ENCODE measurements around the gene GAL3ST1. TPM values are rescaled to one million over a fixed set of nuclear protein-coding genes. Genes with fewer than 3 reads are reported as not detected.

The GAL3ST1 gene
- polyA plus RNA-seq, 1 of the 3 experiments (the other 2 are of a cell fraction), result not detected

DNA sequence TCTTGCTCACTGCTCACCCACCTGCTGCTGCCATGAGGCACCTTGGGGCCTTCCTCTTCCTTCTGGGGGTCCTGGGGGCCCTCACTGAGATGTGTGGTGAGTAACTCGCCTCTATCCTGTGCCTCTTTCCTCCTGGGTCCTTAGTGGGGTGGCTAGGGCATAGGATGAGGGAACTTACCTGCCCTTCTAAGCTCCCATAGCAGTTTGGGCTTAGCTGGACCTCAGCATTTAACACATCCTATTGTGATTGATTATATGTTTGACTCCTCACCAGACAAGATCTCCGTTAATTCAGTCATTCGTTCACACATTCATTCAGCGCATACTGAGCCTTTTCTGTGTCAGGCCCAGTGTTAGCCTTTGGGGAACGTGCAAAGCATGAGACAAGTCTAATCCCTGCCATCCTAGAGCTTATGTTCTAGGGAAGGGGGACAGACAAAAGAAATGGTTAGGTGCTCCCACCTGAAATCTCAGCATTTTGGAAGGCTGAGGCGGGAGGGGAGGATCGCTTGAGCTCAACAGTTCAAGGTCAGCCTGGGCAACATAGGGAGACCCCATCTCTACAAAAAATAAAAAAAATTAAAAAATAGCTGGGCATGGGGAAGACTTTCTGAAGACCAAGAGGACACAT lies 33.0 kb upstream of the GAL3ST1 start:
- H3K9ac ChIP-seq, result no peak overlapping the region
- ChIA-PET POLR2A (interaction anchor here (1.0 kb wide), 2 partner anchors 10 to 16 kb away, joined by 3 read pairs; partner anchors contain the start of gene PES1), CTCF (interaction anchor here (0.6 to 4.1 kb wide), 8 partner anchors 9 to 1690 kb away, joined by 3 to 24 read pairs (median 6); partner anchors contain the start of genes MTFP1 and SLC35E4)
- no peaks in the 10 kb centered on the region for H3K79me2 ChIP-seq (ENCODE audit: insufficient read depth)
- H3K36me3 ChIP-seq (replicated peaks in 1 of 2; ENCODE audit: control insufficient read depth in 1 of 2, insufficient read depth in 2 of 2, low read length in 1 of 2), result no peaks in the 10 kb centered on the region
- DNase-seq, result no peak
- H2AFZ ChIP-seq (ENCODE audit: low read depth), result peak overlapping the region; percentile 94
- H3K4me1 ChIP-seq (ENCODE audit: control insufficient read depth in 1 of 2, insufficient read depth in 2 of 2, low read depth in 1 of 2, low read length in 1 of 2), result peaks cover 10 to 15% of the 10 kb centered on the region in 2 experiments; a peak in 2 of 4 replicates
- WGBS (ENCODE audit: low lambda C conversion rate), result 93% methylated on average over 7 of the region's 7 CpGs
- peaks cover 4% of the 10 kb centered on the region for H3F3A ChIP-seq (replicated peaks; ENCODE audit: insufficient read depth)
- no peaks in the 10 kb centered on the region for H4K20me1 ChIP-seq (ENCODE audit: insufficient read depth)
- no peaks in the 10 kb centered on the region for H3K27me3 ChIP-seq (ENCODE audit: insufficient read depth)
- peak overlapping the region; percentile 82 for H3K4me2 ChIP-seq
- no peaks in the 10 kb centered on the region for H3K9me2 ChIP-seq
- TF ChIP-seq ZBTB33 (IDR thresholded peaks at IDR 0.05; ENCODE audit: borderline replicate concordance, low read depth) (no peak), MEF2A (IDR thresholded peaks at IDR 0.05; ENCODE audit: borderline replicate concordance, low read depth) (no peak), NRF1 (IDR thresholded peaks at IDR 0.05; ENCODE audit: low read depth, low read length) (no peak), SMC3 (IDR thresholded peaks at IDR 0.05; ENCODE audit: low read depth, low read length) (no peak), NFIC (IDR thresholded peaks at IDR 0.05; ENCODE audit: borderline replicate concordance) (no peak)
- peak overlapping the region; percentile 53 to 56; a peak in 3 of 4 replicates for H3K4me3 ChIP-seq (ENCODE audit: low read depth in 2 of 2, low read length in 1 of 2)
- H3K27ac ChIP-seq (ENCODE audit: low read depth in 2 of 2, low read length in 1 of 2), result peak overlapping the region in 1 of 2 experiments; percentile 64; a peak in 2 of 4 replicates
- H3K9me3 ChIP-seq, result no peaks in the 10 kb centered on the region

DNA sequence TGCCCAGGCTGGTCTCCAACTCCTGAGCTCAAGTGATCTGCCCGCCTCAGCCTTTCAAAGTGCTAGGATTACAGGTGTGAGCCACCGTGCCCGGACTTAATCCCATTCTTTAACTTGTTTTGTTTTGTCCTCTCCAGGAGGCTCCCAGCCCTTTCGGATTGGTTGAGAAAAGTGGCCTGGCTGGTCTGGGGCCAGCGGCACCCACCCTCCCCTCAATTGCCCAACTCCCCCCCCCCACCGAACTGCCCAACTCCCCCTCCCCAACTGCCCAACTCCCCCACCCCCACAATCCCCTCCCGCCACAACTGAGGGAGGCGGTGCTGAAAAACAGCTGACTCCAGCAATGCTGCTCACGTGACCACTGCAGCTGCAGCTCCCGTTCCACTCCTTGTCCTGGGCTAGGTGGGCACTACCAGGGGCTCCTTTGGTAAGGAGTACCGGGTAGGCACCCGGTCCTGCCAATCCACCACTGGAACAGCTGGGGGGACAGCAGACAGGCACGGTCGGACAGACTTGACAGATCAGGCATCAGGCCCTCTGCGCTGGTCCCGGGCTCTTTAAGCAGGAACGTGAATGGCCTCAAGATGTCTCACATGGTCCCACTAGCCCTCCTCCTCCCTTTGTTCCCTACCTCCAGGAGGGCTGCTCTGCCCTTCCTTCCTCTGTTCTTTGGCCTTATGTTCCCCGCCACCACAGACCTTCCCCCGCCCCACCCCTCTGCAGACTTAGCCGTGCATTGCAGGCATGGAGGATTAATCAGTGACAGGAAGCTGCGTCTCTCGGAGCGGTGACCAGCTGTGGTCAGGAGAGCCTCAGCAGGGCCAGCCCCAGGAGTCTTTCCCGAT lies 32.2 kb upstream of the GAL3ST1 start, which contains the start of gene TCN2:
TSS of gene TCN2 (plus strand) at position 720 of the 845 bp plus-strand sequence. CDS start 158 bp downstream, outside the sequence.
- 6% methylated on average over 17 of the region's 24 CpGs for WGBS (ENCODE audit: low lambda C conversion rate)
- Histone ChIP-seq H3K9ac (peak within 1 kb of the TSS; percentile 42; the same call in 1 of the 2 replicates), H3K9me2 (no peaks in the 10 kb centered on the region), H4K20me1 (ENCODE audit: insufficient read depth) (no peaks in the 10 kb centered on the region), H3K4me1 (ENCODE audit: control insufficient read depth in 1 of 2, insufficient read depth in 2 of 2, low read depth in 1 of 2, low read length in 1 of 2) (peaks cover 10 to 15% of the 10 kb centered on the region in 2 experiments; a peak in 2 of 4 replicates), H3K9me3 (no peaks in the 10 kb centered on the region), H2AFZ (ENCODE audit: low read depth) (peak within 1 kb of the TSS; percentile 94), H3K27me3 (ENCODE audit: insufficient read depth) (no peaks in the 10 kb centered on the region), H3F3A (replicated peaks; ENCODE audit: insufficient read depth) (peaks cover 4% of the 10 kb centered on the region), H3K27ac (ENCODE audit: low read depth in 2 of 2, low read length in 1 of 2) (peak within 1 kb of the TSS in 1 of 2 experiments; percentile 64; a peak in 2 of 4 replicates), H3K4me2 (peak within 1 kb of the TSS; percentile 82), H3K79me2 (ENCODE audit: insufficient read depth) (no peaks in the 10 kb centered on the region), H3K4me3 (ENCODE audit: low read depth in 2 of 2, low read length in 1 of 2) (peak within 1 kb of the TSS; percentile 53 to 56), H3K36me3 (replicated peaks in 1 of 2; ENCODE audit: control insufficient read depth in 1 of 2, insufficient read depth in 2 of 2, low read length in 1 of 2) (no peaks in the 10 kb centered on the region)
- DNase-seq, result peak; percentile 80
- ChIA-PET POLR2A (interaction anchor here (1.0 to 1.1 kb wide), 4 partner anchors 9 to 28 kb away, joined by 3 to 7 read pairs (median 3); partner anchors contain the start of gene PES1), CTCF (interaction anchor here (0.6 to 4.1 kb wide), 19 partner anchors 9 to 1689 kb away, joined by 3 to 24 read pairs (median 4); partner anchors contain the start of genes MTFP1, PES1 and SLC35E4)
- TF ChIP-seq FOXM1 (IDR thresholded peaks at IDR 0.05; ENCODE audit: low read depth), result no peak
- no peak for TF ChIP-seq RCOR1 (IDR thresholded peaks at IDR 0.05; ENCODE audit: low read length)
- peak; percentile 94 for TF ChIP-seq USF1 (IDR thresholded peaks at IDR 0.05; ENCODE audit: borderline replicate concordance, low read depth)
- no peak for TF ChIP-seq EZH2phosphoT487 (IDR thresholded peaks at IDR 0.05; ENCODE audit: borderline replicate concordance, low read depth)
- TF ChIP-seq RAD21 (IDR thresholded peaks at IDR 0.05; ENCODE audit: low read length), result no peak
- no peak for TF ChIP-seq CTCF (IDR thresholded peaks at IDR 0.05)
- TF ChIP-seq JUND (IDR thresholded peaks at IDR 0.05), result no peak
- no peak for TF ChIP-seq RFX5 (IDR thresholded peaks at IDR 0.05; ENCODE audit: low read length)
- peak; percentile 67; the same call in 1 of the 2 replicates for TF ChIP-seq MXI1 (IDR thresholded peaks at IDR 0.05; ENCODE audit: low read depth, low read length)
- no peak for TF ChIP-seq SMC3 (IDR thresholded peaks at IDR 0.05; ENCODE audit: low read depth, low read length)
- TF ChIP-seq MAX (IDR thresholded peaks at IDR 0.05; ENCODE audit: low read depth), result peak; percentile 15; the same call in 1 of the 2 replicates
- TF ChIP-seq NRF1 (IDR thresholded peaks at IDR 0.05; ENCODE audit: low read depth, low read length), result no peak
- no peak for TF ChIP-seq FOSL2 (IDR thresholded peaks at IDR 0.05; ENCODE audit: borderline replicate concordance, low read depth)
- TF ChIP-seq ZBTB33 (IDR thresholded peaks at IDR 0.05; ENCODE audit: borderline replicate concordance, low read depth), result no peak
